OCI-LY3 (cell line): ENCODE results near the gene ANKRD44.

Experiments
- EZH2phosphoT487 ChIP-seq: fragments of 200-600 bp; shearing (Covaris generic); IDR thresholded peaks from 2 replicates; pipeline ENCODE4 v1.6.1; 2018; ENCODE audit warnings: antibody characterized with exemption, mixed run types, low read depth
- TF ChIP-seq, protein P1 (sequence below): fragments of 200-600, 300-600 bp; sonication (generic); IDR thresholded peaks from 2 replicates; pipeline ENCODE4 v1.5.1; 2014; ENCODE audit warnings: antibody characterized with exemption, low read length, low read depth

DNA sequence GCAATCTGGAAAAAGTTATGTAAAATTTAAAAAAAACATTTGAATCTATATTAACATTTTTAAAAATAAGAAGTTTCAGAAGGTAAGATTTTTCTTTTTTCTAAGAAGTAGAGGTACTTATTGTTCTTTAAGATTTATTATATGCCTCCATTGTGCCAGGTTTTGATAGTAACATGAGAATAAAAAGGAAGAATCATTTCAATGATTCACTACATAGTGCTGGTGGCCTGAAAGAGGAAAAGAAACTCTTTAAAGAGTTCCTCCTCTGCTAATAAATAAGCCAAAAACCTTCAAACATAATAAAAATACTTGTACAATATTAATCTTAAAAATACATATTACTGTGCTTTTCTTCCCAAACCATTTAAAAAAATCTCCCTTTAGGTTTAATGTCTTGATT lies 69.0 kb downstream of the ANKRD44 start:
- TF ChIP-seq, protein P1, sequence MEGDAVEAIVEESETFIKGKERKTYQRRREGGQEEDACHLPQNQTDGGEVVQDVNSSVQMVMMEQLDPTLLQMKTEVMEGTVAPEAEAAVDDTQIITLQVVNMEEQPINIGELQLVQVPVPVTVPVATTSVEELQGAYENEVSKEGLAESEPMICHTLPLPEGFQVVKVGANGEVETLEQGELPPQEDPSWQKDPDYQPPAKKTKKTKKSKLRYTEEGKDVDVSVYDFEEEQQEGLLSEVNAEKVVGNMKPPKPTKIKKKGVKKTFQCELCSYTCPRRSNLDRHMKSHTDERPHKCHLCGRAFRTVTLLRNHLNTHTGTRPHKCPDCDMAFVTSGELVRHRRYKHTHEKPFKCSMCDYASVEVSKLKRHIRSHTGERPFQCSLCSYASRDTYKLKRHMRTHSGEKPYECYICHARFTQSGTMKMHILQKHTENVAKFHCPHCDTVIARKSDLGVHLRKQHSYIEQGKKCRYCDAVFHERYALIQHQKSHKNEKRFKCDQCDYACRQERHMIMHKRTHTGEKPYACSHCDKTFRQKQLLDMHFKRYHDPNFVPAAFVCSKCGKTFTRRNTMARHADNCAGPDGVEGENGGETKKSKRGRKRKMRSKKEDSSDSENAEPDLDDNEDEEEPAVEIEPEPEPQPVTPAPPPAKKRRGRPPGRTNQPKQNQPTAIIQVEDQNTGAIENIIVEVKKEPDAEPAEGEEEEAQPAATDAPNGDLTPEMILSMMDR: no peak
- no peak for TF ChIP-seq EZH2phosphoT487
